ENCODE data around the gene SEPTIN8. TPM values are rescaled to one million over a fixed set of nuclear protein-coding genes. Genes with fewer than 3 reads are reported as not detected.

The SEPTIN8 gene
- total and polyA plus RNA-seq, 11 donors, result 11.0 to 47.6 (median 33.6) TPM

DNA sequence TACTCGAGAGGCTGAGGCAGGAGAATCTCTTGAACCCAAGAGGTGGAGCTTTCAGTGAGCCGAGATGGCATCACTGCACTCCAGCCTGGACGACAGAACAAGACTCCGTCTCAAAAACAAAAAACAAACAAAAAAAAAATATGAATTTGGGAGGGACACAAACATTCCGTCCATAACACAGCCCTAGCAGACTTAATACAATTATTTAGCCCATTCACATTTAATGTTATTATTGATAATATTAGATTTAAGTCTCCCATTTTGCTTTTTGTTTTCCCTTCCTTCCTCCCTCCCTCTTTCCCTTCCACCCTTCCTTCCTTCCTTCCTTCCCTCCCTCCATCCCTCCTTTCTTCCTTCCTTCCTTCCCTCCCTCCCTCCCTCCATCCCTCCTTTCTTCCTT, 34.4 kb downstream of the SEPTIN8 start:
- no peak for TF ChIP-seq POLR2A (IDR thresholded peaks at IDR 0.05)
- no peak overlapping the region for H3K4me3 ChIP-seq
- peaks cover 3 to 14% (median 9%) of the 10 kb centered on the region in 12 donors for H3K4me1 ChIP-seq
- peaks cover 0 to 48% (median 10%) of the 10 kb centered on the region in 9 donors for H3K27me3 ChIP-seq
- H3K36me3 ChIP-seq, result no peaks in the 10 kb centered on the region
- H3K9me3 ChIP-seq, result no peaks in the 10 kb centered on the region
- intact Hi-C loops (cut with DNase I), result no loop called here
- 89 to 93% (median 91%) methylated on average over 5 of the region's 5 CpGs for WGBS, 4 donors
- H3K27ac ChIP-seq, result no peak overlapping the region
- ATAC-seq, result no peak
- no peak for DNase-seq

DNA sequence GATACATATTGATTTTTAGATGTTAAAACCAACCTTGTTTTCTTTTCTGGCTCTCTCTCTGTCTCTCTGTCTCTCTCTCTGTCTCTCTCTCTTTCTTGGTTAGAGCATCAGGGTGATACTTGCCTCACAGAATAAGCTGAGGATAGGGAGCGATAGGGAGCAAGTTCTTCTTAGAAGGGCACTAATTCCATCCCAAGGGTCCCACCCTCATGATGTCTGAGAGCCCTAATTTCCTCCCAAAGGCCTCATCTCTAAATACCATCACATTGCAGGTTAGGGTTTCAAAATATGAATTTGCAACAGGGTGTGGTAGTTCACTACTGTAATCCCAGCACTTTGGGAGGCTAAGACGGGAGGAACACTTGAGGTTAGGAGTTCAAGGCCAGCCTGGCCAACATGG, 34.9 kb downstream of the SEPTIN8 start:
- no peak for ATAC-seq

DNA sequence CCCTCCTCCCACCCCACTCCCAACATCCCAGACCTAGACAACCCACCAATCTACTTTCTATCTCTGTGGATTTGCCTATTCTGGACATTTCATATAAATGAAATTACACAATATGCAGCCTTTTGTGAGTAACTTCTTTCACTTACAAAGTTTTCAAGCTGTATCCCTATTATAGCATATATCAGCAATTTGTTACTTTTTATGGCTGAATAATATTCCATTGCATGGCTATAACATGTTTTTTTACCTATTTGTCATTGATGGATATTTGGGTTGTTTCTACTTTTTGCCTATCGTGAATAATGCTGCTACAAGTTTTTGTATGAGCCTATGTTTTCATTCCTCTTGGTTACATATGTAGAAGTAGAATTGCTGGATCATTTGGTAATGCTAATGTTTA, 37.8 kb downstream of the SEPTIN8 start:
- intact Hi-C loops (cut with DNase I), result loop anchor here in 1 of 10 donors (5.0 kb wide), 1 partner anchor 38 kb away; the partner anchor contains the start of gene SEPTIN8
- peaks cover 0 to 20% (median 9%) of the 10 kb centered on the region in 12 donors for H3K4me1 ChIP-seq
- H3K27ac ChIP-seq, result no peak overlapping the region
- DNase-seq (no peak), ATAC-seq (no peak)
- no peaks in the 10 kb centered on the region for H3K9me3 ChIP-seq
- H3K4me3 ChIP-seq, result no peak overlapping the region
- H3K36me3 ChIP-seq, result peaks cover 0 to under 1% (median 0%) of the 10 kb centered on the region in 9 donors
- TF ChIP-seq, protein P1, sequence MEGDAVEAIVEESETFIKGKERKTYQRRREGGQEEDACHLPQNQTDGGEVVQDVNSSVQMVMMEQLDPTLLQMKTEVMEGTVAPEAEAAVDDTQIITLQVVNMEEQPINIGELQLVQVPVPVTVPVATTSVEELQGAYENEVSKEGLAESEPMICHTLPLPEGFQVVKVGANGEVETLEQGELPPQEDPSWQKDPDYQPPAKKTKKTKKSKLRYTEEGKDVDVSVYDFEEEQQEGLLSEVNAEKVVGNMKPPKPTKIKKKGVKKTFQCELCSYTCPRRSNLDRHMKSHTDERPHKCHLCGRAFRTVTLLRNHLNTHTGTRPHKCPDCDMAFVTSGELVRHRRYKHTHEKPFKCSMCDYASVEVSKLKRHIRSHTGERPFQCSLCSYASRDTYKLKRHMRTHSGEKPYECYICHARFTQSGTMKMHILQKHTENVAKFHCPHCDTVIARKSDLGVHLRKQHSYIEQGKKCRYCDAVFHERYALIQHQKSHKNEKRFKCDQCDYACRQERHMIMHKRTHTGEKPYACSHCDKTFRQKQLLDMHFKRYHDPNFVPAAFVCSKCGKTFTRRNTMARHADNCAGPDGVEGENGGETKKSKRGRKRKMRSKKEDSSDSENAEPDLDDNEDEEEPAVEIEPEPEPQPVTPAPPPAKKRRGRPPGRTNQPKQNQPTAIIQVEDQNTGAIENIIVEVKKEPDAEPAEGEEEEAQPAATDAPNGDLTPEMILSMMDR (IDR thresholded peaks at IDR 0.05), result no peak
- TF ChIP-seq POLR2A (IDR thresholded peaks at IDR 0.05), result no peak
- 76 to 81% (median 80%) methylated on average over 1 of the region's 1 CpG for WGBS, 4 donors
- H3K27me3 ChIP-seq, result peaks cover 0 to 24% (median 0%) of the 10 kb centered on the region in 9 donors

More for the DNA sequence above, 34.9 kb downstream of the SEPTIN8 start:
- Histone ChIP-seq H3K4me3 (no peak overlapping the region), H3K36me3 (no peaks in the 10 kb centered on the region), H3K4me1 (peaks cover 2 to 12% (median 5%) of the 10 kb centered on the region in 12 donors), H3K9me3 (no peaks in the 10 kb centered on the region), H3K27ac (no peak overlapping the region), H3K27me3 (peaks cover 0 to 46% (median 10%) of the 10 kb centered on the region in 9 donors)
- DNase-seq, result no peak
- intact Hi-C loops (cut with DNase I), result no loop called here
- no peak for TF ChIP-seq POLR2A (IDR thresholded peaks at IDR 0.05)
- TF ChIP-seq, protein P1 (IDR thresholded peaks at IDR 0.05), result no peak
- WGBS, 4 donors, result 91 to 96% (median 95%) methylated on average over 2 of the region's 2 CpGs

DNA sequence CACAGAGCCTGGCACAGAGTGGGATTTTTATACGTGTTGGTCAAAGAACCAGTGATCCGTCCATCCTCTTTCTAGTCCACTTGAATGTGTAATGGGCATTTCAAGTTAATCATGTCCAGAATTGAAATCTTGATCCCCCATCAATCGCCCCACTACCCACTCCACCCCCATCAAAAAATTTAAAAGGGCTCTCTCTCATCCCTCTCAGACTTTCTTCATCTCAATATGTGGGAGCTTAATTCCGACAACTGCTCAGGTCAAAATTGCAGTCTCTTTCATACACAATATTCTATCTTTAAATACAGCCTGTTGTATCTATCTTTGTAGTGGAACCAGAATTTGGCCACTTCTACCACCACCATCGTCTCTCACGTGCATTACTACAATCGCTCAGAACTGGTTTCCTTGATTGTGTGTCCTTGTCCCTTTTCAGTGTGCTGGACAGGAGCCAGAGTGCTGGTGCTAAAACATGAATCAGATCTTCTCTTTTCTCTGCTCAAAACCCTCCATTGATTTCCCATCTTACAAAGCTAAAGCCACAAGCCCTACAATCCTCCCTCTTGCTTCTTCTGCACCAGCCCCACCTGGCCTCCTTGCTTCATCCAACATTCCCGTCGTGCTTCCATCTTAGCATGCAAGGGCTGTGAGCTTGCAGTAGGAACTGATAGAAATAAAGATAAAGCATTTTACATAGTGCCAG, 38.9 kb downstream of the SEPTIN8 start:
- ATAC-seq (no peak), DNase-seq (no peak)
- Histone ChIP-seq H3K27me3 (peaks cover 0 to 14% (median 0%) of the 10 kb centered on the region in 9 donors), H3K27ac (peak overlapping the region in 1 of 12 donors; percentile 63), H3K36me3 (peaks cover 0 to 10% (median 6%) of the 10 kb centered on the region in 9 donors), H3K9me3 (no peaks in the 10 kb centered on the region), H3K4me3 (peak overlapping the region in 10 of 12 donors; percentile 58 to 97 (median 84)), H3K4me1 (peaks cover 0 to 20% (median 9%) of the 10 kb centered on the region in 12 donors)
- intact Hi-C loops (cut with DNase I), result loop anchor here in 1 of 10 donors (5.0 kb wide), 1 partner anchor 39 kb away; the partner anchor contains the start of gene SEPTIN8
- TF ChIP-seq POLR2A (IDR thresholded peaks at IDR 0.05), result no peak
- TF ChIP-seq, protein P1 (IDR thresholded peaks at IDR 0.05), result no peak
- WGBS, 4 donors, result 63 to 67% (median 63%) methylated on average over 9 of the region's 9 CpGs
